ENCODE data around the gene ARIH2. TPM values are rescaled to one million over a fixed set of nuclear protein-coding genes. Genes with fewer than 3 reads are reported as not detected.

Gene ARIH2
- total and polyA plus RNA-seq, 9 of the 15 experiments (the other 6 are each of a cell fraction or from before 2014, with no cell fraction given): 27.0 to 120 (median 108) TPM

DNA sequence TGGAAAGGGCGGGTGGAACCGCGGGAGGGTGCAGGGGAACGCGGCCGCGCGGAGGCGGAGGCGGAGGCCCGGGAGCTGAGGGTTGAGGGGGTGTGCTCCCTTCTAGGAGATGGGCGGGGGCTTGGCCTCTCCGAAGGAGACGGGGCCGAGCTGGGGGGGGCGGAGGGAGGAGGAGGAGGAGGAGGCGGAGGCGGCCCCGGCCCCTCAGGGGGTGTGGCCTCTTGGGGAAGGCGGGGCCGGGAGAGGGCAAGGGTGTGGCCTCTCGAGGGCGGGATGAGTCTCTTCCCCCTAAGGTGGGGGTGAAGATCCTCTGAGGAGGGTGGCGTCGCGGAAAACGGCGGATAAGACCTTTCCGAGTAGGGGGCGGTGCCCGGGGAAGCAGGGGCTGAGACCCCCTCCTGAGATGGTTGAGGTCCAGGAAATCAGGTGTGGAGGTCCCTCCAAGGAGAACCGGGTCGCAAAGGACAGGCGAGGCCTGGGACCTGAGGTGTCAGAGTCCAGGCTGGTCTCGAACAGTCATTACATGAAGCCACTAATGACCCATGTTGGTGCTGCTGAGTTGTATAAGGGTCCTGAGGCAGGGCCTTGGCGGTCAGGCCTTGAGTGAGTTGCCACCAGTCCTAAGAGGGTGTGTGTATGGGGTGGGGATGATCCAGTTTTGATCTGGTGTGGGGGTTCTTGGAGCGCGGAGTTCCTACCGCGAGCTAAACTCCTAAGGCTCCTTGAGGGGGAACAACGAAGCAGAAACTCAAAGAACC is 89.3 kb downstream of the ARIH2 start (continued):
- 0 out of 2 replicates have a peak, but pooled peaks have one; percentile 2 for TF ChIP-seq ZBED1 (IDR thresholded peaks at IDR 0.05)
- no peak for TF ChIP-seq POLR2AphosphoS2 (IDR thresholded peaks at IDR 0.05; ENCODE audit: low read length)
- TF ChIP-seq EWSR1 (IDR thresholded peaks at IDR 0.05; ENCODE audit: borderline replicate concordance, low read depth, partially characterized antibody): no peak
- TF ChIP-seq, protein P1, sequence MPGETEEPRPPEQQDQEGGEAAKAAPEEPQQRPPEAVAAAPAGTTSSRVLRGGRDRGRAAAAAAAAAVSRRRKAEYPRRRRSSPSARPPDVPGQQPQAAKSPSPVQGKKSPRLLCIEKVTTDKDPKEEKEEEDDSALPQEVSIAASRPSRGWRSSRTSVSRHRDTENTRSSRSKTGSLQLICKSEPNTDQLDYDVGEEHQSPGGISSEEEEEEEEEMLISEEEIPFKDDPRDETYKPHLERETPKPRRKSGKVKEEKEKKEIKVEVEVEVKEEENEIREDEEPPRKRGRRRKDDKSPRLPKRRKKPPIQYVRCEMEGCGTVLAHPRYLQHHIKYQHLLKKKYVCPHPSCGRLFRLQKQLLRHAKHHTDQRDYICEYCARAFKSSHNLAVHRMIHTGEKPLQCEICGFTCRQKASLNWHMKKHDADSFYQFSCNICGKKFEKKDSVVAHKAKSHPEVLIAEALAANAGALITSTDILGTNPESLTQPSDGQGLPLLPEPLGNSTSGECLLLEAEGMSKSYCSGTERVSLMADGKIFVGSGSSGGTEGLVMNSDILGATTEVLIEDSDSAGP (CRISPR knock-in tag; IDR thresholded peaks at IDR 0.05): 0 out of 2 replicates have a peak, but pooled peaks have one; percentile 0
- TF ChIP-seq SRSF7 (optimal IDR thresholded peaks at IDR 0.05; ENCODE audit: low read depth, low read length): no peak
- TF ChIP-seq, protein P2, sequence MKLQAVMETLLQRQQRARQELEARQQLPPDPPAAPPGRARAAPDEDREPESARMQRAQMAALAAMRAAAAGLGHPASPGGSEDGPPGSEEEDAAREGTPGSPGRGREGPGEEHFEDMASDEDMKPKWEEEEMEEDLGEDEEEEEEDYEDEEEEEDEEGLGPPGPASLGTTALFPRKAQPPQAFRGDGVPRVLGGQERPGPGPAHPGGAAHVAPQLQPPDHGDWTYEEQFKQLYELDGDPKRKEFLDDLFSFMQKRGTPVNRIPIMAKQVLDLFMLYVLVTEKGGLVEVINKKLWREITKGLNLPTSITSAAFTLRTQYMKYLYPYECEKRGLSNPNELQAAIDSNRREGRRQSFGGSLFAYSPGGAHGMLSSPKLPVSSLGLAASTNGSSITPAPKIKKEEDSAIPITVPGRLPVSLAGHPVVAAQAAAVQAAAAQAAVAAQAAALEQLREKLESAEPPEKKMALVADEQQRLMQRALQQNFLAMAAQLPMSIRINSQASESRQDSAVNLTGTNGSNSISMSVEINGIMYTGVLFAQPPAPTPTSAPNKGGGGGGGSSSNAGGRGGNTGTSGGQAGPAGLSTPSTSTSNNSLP (IDR thresholded peaks at IDR 0.05; ENCODE audit: borderline replicate concordance, low read depth, low read length): no peak
- TF ChIP-seq MEF2D (tag; conservative IDR thresholded peaks at IDR 0.05; ENCODE audit: low read depth): no peak
- no peak for TF ChIP-seq POLR2H (tag; IDR thresholded peaks at IDR 0.05; ENCODE audit: low read depth)
- no peak for TF ChIP-seq POLR3G (IDR thresholded peaks at IDR 0.05; ENCODE audit: extremely low read depth, insufficient read length, insufficient replicate concordance)
- no peak for TF ChIP-seq FOXP1 (CRISPR knock-in tag; IDR thresholded peaks at IDR 0.05)
- no peak for TF ChIP-seq ESRRB (CRISPR knock-in tag; IDR thresholded peaks at IDR 0.05; ENCODE audit: borderline replicate concordance)
- 0 out of 2 replicates have a peak, but pooled peaks have one; percentile 17 for TF ChIP-seq GABPB1 (CRISPR knock-in tag; IDR thresholded peaks at IDR 0.05)
- no peak for TF ChIP-seq HCFC1 (IDR thresholded peaks at IDR 0.05; ENCODE audit: low read depth, low read length)
- TF ChIP-seq, protein P3, sequence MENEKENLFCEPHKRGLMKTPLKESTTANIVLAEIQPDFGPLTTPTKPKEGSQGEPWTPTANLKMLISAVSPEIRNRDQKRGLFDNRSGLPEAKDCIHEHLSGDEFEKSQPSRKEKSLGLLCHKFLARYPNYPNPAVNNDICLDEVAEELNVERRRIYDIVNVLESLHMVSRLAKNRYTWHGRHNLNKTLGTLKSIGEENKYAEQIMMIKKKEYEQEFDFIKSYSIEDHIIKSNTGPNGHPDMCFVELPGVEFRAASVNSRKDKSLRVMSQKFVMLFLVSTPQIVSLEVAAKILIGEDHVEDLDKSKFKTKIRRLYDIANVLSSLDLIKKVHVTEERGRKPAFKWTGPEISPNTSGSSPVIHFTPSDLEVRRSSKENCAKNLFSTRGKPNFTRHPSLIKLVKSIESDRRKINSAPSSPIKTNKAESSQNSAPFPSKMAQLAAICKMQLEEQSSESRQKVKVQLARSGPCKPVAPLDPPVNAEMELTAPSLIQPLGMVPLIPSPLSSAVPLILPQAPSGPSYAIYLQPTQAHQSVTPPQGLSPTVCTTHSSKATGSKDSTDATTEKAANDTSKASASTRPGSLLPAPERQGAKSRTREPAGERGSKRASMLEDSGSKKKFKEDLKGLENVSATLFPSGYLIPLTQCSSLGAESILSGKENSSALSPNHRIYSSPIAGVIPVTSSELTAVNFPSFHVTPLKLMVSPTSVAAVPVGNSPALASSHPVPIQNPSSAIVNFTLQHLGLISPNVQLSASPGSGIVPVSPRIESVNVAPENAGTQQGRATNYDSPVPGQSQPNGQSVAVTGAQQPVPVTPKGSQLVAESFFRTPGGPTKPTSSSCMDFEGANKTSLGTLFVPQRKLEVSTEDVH (IDR thresholded peaks at IDR 0.05; ENCODE audit: low read depth, partially characterized antibody): peak; percentile 9
- TF ChIP-seq KLF13 (tag; IDR thresholded peaks at IDR 0.05; ENCODE audit: borderline replicate concordance, low read depth): no peak
- no peak for TF ChIP-seq RCOR1 (IDR thresholded peaks at IDR 0.05; ENCODE audit: borderline replicate concordance in 1 of 2, low read depth in 2 of 2, low read length in 2 of 2)
- TF ChIP-seq HNRNPL (IDR thresholded peaks at IDR 0.05; ENCODE audit: low read depth, low read length): no peak
- TF ChIP-seq HMGN3 (IDR thresholded peaks at IDR 0.05; ENCODE audit: borderline replicate concordance, extremely low read depth, insufficient read length, low read depth, low read length): peak; percentile 49
- TF ChIP-seq, protein P4, sequence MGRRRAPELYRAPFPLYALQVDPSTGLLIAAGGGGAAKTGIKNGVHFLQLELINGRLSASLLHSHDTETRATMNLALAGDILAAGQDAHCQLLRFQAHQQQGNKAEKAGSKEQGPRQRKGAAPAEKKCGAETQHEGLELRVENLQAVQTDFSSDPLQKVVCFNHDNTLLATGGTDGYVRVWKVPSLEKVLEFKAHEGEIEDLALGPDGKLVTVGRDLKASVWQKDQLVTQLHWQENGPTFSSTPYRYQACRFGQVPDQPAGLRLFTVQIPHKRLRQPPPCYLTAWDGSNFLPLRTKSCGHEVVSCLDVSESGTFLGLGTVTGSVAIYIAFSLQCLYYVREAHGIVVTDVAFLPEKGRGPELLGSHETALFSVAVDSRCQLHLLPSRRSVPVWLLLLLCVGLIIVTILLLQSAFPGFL (CRISPR knock-in tag; IDR thresholded peaks at IDR 0.05): no peak
- no peak for TF ChIP-seq SMARCA5 (IDR thresholded peaks at IDR 0.05)
- TF ChIP-seq HMG20A (CRISPR knock-in tag; conservative IDR thresholded peaks at IDR 0.05): no peak
